HG03175 (cell line): ENCODE data around the gene LOC128125822.
"Not testable (repeated sequence)": the region's sequence is repeated elsewhere in the genome, so short reads cannot be mapped to it uniquely, and the experiment has no call there.

ENCODE experiments used
- ATAC-seq: cut with Tn5 transposase; IDR thresholded peaks from one replicate; pipeline ENCODE4 v1.9.1; 2021; ENCODE audit warnings: mild to moderate bottlenecking, moderate library complexity; ENCODE audit not compliant: unreplicated experiment

Gene LOC128125822

GRCh38 chr6:63581355-63582013 is 9.2 kb downstream of the LOC128125822 start:
- no peak for ATAC-seq

GRCh38 chr6:63582579-63583231 is 10.4 kb downstream of the LOC128125822 start:
- ATAC-seq = no peak

- no peak for ATAC-seq
These were observed 11.8 kb downstream of the LOC128125822 start for GRCh38 chr6:63584125-63584514.

GRCh38 chr6:63584566-63584965 is 12.3 kb downstream of the LOC128125822 start:
- no peak for ATAC-seq

GRCh38 chr6:63585652-63586051 is 13.4 kb downstream of the LOC128125822 start:
- not testable (repeated sequence) for ATAC-seq

GRCh38 chr6:63589952-63590411 is 17.7 kb downstream of the LOC128125822 start:
- no peak for ATAC-seq

- no peak for ATAC-seq
These were observed 20.6 kb downstream of the LOC128125822 start for GRCh38 chr6:63592886-63593285.

- no peak for ATAC-seq
These were observed 25.1 kb downstream of the LOC128125822 start for GRCh38 chr6:63597141-63598048.

- ATAC-seq = peak; percentile 100
These were observed 26.1 kb downstream of the LOC128125822 start for GRCh38 chr6:63598049-63599036.

GRCh38 chr6:63599243-63599642 is 27.0 kb downstream of the LOC128125822 start:
- ATAC-seq = no peak

- no peak for ATAC-seq
These were observed 27.9 kb downstream of the LOC128125822 start for GRCh38 chr6:63600136-63600535.

GRCh38 chr6:63609231-63609630 is 37.0 kb downstream of the LOC128125822 start:
- no peak for ATAC-seq

GRCh38 chr6:63610944-63611343 is 38.7 kb downstream of the LOC128125822 start:
- no peak for ATAC-seq

GRCh38 chr6:63611560-63611959 is 39.3 kb downstream of the LOC128125822 start:
- ATAC-seq = no peak

- ATAC-seq = no peak
These were observed 43.3 kb downstream of the LOC128125822 start for GRCh38 chr6:63615590-63615989.
